Activated CD8-positive, alpha-beta memory T cell treated with anti-CD3 and anti-CD28 coated beads for 24 hours (primary cell): Measurements from ENCODE around the gene ZNRF1.
"Not testable (repeated sequence)": the region's sequence is repeated elsewhere in the genome, so short reads cannot be mapped to it uniquely, and the experiment has no call there.

Source experiments
- DNase-seq: peaks from one replicate; pipeline ENCODE4 v3.0.0-alpha.2; 2020

Gene ZNRF1

GRCh38 chr16:75080205-75081029 lies 81.6 kb downstream of the ZNRF1 start:
- DNase-seq = no peak

- no peak for DNase-seq
Observed at GRCh38 chr16:75081179-75081859, 82.5 kb downstream of the ZNRF1 start.

- DNase-seq = no peak
Observed at GRCh38 chr16:75083813-75084212, 85.0 kb downstream of the ZNRF1 start.

GRCh38 chr16:75085556-75085955 lies 86.7 kb downstream of the ZNRF1 start:
- DNase-seq = no peak

- no peak for DNase-seq
Observed at GRCh38 chr16:75086281-75086680, 87.5 kb downstream of the ZNRF1 start.

GRCh38 chr16:75086688-75087374 lies 88.0 kb downstream of the ZNRF1 start:
- DNase-seq = no peak

GRCh38 chr16:75087375-75087979 lies 88.7 kb downstream of the ZNRF1 start:
- no peak for DNase-seq

GRCh38 chr16:75088216-75088615 lies 89.4 kb downstream of the ZNRF1 start:
- no peak for DNase-seq

GRCh38 chr16:75088934-75089333 lies 90.1 kb downstream of the ZNRF1 start:
- no peak for DNase-seq

- no peak for DNase-seq
Observed at GRCh38 chr16:75089486-75090202, 90.8 kb downstream of the ZNRF1 start.

GRCh38 chr16:75090899-75091298 lies 92.1 kb downstream of the ZNRF1 start:
- DNase-seq = not testable (repeated sequence)

GRCh38 chr16:75091619-75092018 lies 92.8 kb downstream of the ZNRF1 start:
- DNase-seq = not testable (repeated sequence)

GRCh38 chr16:75092777-75093176 lies 94.0 kb downstream of the ZNRF1 start:
- DNase-seq = no peak

- DNase-seq = no peak
Observed at GRCh38 chr16:75093598-75094540, 95.0 kb downstream of the ZNRF1 start.

- DNase-seq = no peak
Observed at GRCh38 chr16:75095204-75095621, 96.4 kb downstream of the ZNRF1 start.

GRCh38 chr16:75096656-75097055 lies 97.8 kb downstream of the ZNRF1 start:
- no peak for DNase-seq

- no peak for DNase-seq
Observed at GRCh38 chr16:75097191-75097761, 98.5 kb downstream of the ZNRF1 start.

GRCh38 chr16:75097941-75098901 lies 99.4 kb downstream of the ZNRF1 start:
- DNase-seq = peak; percentile 85

- DNase-seq = no peak
Observed at GRCh38 chr16:75099075-75099667, 100.3 kb downstream of the ZNRF1 start.
